CD4-positive, alpha-beta T cell treated with Interleukin-6 for 4 hours (primary cell): ENCODE data around the gene CKMT2.
"Not testable (repeated sequence)": the region's sequence is repeated elsewhere in the genome, so short reads cannot be mapped to it uniquely, and the experiment has no call there.

Experiments used
- DNase-seq: peaks from one replicate; pipeline ENCODE4 v3.0.0-alpha.2; 2020; ENCODE audit warnings: mixed read lengths

CKMT2 gene

DNA sequence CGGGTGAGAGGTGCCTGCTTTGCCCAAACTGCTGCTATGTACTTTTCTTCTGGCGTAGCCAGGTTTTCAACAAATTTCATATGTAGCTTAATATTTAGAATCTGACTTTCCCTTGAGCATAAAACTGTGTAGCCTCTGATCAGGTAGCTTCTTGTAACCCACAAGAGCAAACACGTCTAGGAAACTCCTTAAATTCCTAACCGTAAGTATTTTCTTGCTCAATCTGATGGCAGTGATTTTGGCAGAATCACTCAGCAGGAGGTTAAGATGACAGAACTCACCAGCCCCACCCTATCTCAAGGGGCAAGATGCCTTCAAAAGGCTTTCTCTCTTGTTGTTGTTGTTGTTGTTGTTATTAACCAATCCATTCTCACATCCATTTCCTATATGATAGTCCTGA, 20.8 kb downstream of the CKMT2 start:
- DNase-seq = no peak

DNA sequence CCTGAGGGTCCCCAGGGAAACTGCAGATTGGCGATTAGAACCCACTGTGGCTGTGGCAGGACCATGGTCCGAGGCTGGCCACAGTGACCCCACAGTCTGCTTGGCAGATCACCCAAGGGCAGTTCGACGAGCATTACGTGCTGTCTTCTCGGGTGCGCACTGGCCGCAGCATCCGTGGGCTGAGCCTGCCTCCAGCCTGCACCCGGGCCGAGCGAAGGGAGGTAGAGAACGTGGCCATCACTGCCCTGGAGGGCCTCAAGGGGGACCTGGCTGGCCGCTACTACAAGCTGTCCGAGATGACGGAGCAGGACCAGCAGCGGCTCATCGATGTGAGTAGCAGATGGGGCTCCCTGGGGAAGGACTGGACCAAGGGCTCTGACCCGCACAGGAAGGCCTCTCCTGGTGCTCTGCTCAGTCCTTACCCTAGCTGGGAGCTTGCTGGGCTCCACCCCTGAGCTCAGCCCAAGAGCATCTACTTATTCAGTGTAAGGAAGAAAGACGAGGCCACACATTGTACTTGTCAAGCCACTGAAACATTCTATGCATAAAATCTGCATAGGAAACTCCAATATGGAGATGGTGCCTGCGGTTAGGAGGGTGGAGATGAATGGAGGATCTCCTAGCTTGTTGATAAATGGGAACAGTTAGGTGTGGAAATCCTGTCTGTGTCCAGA, 21.9 kb downstream of the CKMT2 start:
- DNase-seq = no peak

DNA sequence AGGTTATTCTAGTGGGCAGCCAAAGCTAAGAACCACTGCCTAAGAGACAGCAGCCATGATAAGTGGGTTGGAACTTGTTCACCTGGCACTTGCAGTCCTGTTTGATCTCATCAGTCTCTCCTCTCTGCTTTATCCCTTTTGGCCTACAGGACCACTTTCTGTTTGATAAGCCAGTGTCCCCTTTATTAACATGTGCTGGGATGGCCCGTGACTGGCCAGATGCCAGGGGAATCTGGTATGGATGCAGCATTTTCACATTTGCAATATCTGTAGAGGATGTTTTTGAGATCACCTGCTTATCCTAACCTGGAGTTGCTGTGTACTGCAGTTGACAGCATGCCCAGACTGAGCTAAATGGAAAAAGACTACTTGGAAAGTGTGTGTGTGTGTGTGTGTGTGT, 23.6 kb downstream of the CKMT2 start:
- no peak for DNase-seq

DNA sequence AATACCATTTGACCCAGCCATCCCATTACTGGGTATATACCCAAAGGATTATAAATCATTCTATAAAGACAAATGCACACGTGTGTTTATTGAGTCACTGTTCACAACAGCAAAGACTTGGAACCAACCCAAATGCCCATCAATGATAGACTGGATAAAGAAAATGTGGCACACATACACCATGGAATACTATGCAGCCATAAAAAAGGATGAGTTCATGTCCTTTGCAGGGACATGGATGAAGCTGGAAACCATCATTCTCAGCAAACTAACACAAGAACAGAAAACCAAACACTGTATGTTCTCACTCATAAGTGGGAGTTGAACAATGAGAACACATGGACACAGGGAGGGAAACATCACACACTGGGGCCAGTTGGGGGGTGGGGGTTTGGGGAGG, 29.7 kb downstream of the CKMT2 start:
- not testable (repeated sequence) for DNase-seq

DNA sequence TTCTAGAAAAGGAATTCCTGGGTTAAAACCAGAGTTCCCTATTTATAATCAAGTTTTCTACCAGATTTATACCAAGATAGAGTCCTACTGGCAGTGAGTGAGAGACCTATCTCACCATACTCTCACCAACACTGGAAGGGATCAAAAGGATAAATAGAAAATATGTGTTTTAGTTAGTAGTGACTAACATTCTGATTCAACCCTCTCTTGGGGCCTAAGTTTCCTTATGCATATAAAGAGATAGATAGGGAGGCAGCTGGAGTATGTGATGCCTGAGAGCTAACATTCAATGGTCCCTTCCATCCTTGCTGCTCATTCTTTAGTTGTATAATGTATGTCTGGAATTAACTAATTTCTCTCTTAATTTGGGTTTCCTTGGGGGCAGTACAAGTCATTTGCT, 32.0 kb downstream of the CKMT2 start:
- DNase-seq = no peak

DNA sequence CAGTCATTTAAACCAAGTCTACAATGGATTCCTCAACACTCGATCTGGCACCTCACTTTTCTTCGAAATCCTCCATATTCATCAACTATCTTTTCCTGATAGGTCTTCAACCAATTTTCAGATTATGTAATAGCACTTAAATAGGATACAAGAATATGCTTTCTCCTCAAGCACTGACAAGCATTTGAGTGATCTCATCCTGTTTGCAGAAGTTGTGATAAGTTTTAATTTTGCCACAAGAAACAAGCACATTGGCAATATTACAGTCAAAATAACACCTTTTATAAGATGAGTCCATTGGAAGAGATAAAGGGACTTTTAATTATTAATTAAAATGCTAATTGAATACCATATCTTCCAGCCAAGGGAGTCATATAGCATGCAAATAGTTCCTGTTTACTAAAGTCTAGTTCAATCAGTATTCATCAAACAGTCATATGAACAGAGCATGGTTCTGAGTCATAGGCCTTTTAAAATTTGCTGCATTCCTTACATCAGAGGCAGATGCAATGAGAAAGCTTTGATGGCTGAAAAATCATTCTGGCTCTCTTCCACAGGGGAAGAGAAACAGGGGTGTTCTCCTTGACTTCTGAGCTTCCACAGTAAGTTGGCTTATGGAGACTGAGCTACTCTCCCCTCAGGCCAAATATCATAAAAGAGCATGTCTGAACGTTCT, 35.5 kb downstream of the CKMT2 start:
- no peak for DNase-seq

DNA sequence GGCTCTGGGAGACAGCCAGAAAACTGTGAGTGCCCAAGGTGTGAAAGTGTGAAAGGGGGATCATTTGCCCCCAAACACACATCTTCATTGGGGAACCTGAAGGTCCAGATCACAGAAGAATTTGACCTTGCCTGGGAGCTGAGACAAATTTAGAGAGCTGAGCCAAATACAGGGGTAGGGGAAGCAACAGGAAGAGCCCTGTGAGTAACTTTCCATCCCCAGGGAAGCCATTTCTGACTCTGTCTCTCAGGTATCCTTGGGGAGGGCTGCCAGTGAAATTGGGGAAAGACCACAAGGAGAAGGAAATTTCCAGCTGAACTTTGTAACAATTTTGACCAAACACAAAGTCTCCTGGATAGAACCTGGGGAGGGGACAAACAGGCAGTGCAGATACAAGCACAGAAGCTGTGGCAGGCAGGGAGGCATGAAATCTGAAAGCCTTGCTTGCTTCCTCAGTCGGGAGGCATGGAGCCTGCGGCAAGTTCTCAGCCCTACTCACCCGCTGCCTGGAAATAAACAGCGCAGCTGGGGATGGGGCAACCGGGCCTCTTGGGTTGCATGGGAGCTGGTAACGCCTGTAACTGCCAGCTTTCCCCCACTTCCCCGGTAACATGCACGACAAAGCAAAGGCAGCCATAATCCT, 36.8 kb downstream of the CKMT2 start:
- DNase-seq = no peak

DNA sequence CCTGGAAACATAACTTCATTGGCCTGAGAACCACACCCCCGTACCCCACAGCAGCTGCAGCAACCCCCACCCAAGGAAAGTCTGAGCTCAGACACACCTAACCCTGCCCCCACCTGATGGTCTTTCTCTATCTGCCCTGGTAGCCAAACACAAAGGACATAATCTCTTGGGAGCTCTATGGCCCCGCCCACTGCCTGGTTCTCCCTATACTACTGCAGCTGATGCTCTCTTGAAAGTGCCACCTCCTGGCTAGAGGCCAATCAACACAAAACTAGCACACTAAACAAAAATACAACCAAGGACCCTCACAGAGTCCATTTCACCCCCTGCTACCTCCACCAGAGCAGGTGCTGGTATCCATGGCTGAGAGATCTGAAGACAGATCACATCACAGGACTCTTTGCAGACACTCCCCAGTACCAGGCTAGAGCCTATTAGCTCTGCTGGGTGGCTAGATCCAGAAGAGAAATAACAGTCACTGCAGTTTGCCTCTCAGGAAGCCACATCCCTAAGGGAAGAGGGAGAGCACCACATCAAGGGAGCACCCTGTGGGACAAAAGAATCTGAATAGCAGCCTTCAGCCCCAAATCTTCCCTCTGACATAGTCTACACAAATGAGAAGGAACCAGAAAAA, 37.4 kb downstream of the CKMT2 start:
- not testable (repeated sequence) for DNase-seq

DNA sequence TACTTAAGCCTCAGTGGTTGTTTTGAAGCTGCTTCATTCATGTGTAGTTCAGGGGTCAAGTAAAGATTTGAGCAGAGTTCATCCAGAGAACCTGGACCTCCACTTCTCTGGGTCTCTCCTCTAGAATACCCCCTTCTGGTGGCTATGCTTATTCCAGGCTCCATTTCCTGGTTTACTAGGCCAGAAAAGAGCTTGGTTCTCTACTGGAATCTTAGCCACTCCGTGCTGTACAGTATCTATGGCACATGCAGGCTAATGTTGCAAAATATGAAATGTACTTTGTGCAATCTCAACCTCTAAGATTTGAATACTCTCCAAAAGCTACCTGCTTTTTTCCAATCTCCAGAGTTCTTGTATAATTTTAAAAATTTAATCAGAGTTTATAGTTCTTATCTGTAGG, 50.9 kb downstream of the CKMT2 start:
- DNase-seq = no peak

DNA sequence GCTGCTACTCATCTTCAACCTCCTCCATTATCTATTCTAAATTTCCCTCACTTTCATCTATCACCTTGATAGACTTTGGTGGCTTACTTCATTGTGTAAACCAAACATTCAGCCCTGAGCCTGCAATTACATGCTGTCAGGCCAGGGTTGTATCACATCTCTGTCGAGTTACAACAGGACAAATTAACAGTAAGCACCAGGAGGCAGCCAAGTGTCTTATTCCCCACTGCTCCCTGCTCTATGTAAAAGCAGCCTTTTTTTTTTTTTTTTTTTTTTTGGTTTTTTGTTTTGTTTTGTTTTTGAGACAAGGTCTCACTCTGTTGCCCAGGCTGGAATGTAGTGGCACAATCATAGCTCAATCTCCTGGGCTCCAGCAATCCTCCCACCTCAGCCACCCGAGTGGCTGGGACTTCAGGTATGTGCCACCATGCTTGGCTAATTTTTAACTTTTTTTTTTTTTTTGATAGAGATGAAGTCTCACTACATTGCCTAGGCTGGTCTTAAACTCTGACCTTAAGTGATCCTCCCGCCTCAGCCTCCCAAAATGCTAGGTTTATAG, 53.0 kb downstream of the CKMT2 start:
- no peak for DNase-seq

DNA sequence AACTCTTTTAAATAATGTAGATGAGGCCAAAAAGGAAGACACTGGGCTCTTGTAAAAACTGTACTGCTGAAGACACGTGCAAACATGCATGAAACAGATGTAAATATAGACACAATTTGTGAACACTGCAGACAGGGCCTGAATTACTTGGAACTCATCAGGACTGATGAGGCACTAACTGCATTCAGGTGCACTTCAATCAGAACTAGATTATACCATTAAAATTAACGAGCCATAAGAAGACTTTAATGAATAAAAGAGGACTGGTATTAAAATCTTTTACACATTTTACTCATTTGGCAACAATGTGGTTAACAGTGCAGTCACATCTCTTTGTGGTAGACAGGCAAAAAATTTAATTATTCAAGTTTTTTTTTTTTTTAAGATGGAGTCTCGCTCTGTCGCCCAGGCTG, 54.9 kb downstream of the CKMT2 start:
- no peak for DNase-seq

DNA sequence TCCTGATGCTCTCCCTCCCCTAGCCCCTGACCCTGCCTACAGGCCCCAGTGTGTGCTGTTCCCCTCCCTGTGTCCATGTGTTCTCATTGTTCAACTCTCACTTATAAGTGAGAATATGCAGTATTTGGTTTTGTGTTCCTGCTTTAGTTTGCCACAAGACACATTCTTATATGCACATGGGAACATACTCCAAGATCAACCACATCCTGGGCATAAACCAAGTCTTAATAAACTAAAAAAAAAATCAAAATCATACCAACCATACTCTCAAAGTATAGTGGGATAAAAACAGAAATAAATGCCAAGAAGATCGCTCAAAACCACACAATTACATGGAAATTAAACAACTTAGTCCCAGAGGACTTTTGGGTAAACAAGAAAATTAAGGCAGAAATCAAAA, 57.0 kb downstream of the CKMT2 start:
- no peak for DNase-seq

DNA sequence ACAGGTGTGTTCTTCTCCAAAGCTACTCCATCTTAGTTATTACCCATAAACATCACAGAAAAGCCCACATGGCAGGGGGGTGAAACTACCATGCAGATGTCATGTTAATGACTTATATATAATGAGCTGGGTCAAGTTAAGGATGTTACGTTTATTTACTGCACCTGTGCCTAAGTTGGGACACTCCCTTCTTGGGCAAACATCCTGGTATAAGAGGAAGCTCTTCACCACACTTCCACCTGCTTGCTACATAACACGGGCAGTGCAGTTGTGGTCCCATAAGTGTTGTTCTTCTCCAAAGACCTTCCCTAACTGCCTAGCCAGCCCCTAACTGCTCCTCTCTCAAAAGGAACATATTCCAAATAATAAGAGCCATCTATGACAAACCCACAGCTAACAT, 59.0 kb downstream of the CKMT2 start:
- no peak for DNase-seq

DNA sequence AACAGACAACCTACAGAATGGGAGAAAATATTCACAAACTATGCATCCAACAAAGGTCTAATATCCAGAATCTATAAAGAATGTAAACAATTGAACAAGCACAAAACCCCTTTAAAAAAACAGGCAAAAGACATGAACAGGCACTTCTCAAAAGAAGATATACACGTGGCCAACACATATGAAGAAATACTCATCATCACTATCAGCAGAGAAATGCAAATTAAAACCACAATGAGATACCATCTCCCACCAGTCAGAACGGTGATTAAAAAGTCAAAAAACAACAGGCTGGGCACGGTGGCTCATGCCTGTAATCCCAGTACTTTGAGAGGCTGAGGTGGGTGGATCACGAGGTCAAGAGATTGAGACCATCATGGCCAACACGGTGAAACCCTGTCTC, 60.9 kb downstream of the CKMT2 start:
- not testable (repeated sequence) for DNase-seq

DNA sequence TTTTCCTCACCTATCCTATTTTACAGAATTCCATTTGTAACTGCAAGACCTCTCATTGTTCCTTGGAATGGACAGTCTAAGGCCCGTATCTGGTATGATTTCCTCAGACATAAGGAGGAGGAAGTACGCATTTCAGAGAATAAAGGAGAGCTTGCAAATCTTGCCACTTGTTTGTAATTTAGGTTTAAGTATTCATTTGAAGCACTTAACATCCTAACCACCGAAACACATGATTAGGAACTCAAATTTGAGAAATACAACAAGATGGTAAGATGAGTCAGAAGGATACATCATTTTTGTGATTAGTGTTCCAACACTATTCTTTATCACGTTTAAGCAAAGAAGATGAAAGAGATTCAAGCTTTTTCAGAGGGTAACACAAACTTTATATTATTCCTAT, 64.4 kb downstream of the CKMT2 start:
- DNase-seq = no peak

DNA sequence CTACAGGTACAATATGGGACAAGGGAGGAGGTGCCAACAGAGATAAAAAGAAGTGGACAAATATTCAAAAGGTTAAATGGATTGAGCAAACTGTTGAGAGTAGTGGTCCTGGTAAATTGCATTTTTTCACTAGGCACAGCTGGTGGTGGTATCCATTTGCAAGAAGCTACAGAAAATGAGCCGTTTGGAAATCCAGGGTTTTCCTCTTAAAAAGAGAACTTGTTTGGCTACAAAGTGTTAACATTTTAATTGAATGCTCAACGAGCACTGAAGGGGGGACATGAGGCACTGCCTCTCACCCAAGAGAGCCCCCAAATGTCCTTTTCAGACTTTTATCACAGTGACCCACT, 67.8 kb downstream of the CKMT2 start:
- DNase-seq = no peak

DNA sequence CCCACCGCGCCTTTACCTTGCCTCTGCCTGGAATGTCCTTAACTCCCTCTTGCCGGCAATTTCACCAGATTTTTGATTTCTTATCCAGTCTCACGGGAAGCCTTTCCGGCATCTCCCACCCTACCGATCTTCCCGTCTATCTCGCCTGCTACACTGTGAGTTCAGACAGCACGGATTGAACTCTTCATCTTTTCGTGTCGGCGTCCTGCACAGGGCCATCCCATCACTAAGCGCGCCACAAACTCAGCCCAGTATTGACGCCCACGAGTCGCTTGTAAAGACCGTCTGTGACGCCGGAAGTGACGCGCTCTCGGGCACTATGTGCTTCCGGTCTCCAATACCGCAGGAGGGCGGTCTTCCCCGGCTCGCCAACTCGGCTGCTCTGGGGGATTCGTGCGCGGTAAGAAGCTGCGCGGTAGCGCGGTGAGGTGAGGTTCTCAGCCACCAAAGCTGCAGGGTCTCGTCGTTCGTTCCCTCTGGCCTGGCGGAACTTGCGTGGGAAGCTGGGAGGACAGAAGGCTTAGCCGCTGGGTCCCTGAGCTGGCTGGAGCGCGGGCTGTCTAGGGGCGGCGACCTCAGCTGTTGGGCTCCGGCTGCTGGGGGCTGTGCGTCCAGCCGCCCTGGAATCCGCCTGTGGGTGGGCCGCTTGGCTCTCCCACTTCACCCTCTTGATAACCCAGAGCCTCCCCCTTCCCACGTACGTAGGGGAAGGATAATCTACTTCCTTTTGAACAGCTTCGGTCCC, 68.3 kb downstream of the CKMT2 start, which contains the start of gene ZCCHC9:
Gene ZCCHC9, plus strand, starts transcription at position 317 of the 745 bp plus-strand sequence. CDS start 3,171 bp downstream, outside the sequence.
- DNase-seq = peak; percentile 93

DNA sequence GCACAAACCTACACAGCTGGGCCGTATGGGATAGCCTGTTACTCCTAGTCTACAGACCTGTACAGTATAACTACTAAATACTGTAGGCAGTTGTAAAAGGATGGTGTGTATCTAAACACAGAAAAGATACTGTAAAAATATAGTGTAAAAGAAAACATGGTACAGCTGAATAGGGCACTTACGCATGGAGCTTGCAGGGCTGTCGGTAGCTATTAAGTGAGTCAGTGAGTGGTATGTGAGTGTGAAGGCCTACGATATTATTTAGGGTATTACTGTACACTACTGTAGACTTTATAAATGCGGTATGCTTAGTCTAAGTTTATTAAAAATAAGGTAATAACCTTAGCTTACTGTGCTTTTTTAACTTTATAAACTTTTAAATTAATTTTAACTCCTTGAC, 69.5 kb downstream of the CKMT2 start:
- DNase-seq = no peak

DNA sequence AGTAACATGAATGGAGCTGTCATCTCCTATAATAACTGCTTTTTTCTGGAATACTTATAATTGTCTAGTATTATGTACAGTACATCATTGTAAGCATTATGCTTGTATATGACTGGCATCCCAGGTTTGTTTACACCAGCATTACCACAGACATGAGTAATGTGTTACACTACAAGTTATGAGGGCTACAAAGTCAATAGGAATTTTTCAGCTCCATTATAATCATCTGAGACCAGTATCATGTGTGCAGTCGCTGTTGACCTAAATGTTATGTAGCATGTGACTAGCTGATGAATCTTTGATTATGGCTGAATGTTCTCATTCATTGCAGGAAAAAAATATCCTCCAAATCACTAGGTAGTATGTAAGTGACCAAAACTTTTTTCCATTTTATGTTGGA, 70.4 kb downstream of the CKMT2 start:
- no peak for DNase-seq

DNA sequence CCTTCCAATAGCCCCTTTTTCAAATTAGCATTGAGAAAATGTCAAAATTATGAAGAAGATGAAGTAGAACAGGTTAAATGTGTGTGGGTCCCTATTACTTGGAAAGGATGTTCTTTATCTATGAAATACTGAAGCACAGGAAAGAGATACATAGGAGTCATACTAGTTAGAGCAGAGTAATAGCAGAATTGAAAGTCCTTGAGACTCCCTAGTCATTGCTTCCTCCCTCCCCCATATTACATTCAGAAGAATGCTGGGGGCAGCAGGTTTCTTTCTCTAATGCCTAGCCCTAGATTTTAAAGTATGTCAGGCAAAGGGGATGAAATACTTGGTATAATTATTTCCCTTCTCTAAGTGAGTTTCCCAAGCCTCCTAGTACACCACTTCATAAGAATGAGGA, 72.7 kb downstream of the CKMT2 start:
- no peak for DNase-seq

DNA sequence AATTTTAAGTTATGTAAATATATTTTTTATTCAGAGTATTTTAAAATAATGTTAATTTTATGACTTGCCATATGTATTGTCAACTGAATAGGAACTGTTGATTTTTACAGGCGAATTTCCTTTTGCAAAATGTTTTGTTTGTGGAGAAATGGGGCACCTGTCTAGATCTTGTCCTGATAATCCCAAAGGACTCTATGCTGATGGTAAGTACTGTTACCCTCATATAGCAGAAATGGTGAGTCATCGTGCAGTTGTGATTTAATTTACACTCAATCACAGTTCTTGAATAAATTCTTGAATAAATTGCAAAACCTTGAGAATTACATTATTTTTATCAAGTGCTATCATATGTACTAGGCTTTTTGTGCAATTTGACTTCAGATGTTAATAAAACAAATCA, 75.7 kb downstream of the CKMT2 start:
- DNase-seq = no peak

DNA sequence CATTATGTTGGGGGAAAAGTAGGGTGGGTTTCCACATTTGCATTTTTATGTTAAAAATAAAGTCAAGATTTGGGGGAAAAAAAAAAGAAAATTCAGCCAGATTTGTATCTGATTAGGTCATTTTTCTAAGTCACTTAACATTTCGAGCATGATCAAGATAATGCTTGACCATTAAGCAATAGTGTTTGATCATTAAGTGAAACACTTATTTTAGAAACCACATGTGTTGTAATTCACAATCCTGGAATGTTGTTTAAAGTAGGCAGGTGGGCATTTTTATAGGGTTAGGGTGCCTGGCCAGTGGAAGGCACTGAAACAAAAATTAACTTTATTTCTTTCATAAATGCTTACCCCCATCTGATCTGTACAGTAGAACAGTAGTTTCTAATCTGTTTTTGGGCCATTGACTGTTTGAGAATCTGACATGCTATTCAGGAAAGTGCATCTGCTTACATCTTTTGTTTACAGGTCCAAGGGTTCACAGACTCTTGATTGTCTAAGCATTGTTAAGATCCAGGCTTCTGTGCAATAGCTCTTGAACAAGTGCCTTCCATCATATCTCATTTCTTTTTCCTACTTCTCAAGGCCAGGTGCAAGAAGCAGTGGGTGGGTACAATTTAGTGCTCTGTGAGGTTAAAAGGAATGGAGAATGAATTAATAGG, 77.4 kb downstream of the CKMT2 start:
- no peak for DNase-seq
